H7 (cell line): Measurements from ENCODE around the gene PGD. TPM values are rescaled to one million over a fixed set of nuclear protein-coding genes. Genes with fewer than 3 reads are reported as not detected.
"Not testable (repeated sequence)": the region's sequence is repeated elsewhere in the genome, so short reads cannot be mapped to it uniquely, and the experiment has no call there.

Source experiments
- DNase-seq: peaks from one replicate; pipeline ENCODE4 v3.0.0; 2012
- H3K27me3 ChIP-seq: 2 replicates; pipeline ENCODE4 v1.6.0; 2011; ENCODE audit warnings: mild to moderate bottlenecking, low read length; ENCODE audit not compliant: control insufficient read depth, insufficient read depth
- H3K36me3 ChIP-seq: replicated peaks from 2 replicates; pipeline ENCODE4 v1.5.1; 2011; ENCODE audit warnings: low read length; ENCODE audit not compliant: control insufficient read depth, insufficient read depth
- H3K4me3 ChIP-seq: 2 replicates; pipeline ENCODE4 v1.5.1; 2011; ENCODE audit warnings: low read depth, mild to moderate bottlenecking, control low read depth, low read length, moderate library complexity; ENCODE audit not compliant: insufficient read depth
- total RNA-seq: library from RNA; depleted of rRNA; stranded (reverse); fragments of >200 nt; shearing (Covaris generic); gene quantifications from 2 replicates; pipeline ENCODE4 v1.2.3, GENCODE V29; 2014

PGD gene
- total RNA-seq, 1 experiment from 2014 or later, result 201 TPM

- Histone ChIP-seq H3K36me3 (peaks cover 2% of the 10 kb centered on the region), H3K4me3 (no peak overlapping the region), H3K27me3 (no peaks in the 10 kb centered on the region)
- no peak for DNase-seq
Observed at GRCh38 chr1:10386761-10387676, 11.8 kb upstream of the PGD start.

GRCh38 chr1:10387677-10388386, 11.0 kb upstream of the PGD start:
- Histone ChIP-seq H3K27me3 (no peaks in the 10 kb centered on the region), H3K4me3 (no peak overlapping the region)
- peak; percentile 72 for DNase-seq

GRCh38 chr1:10388387-10388715, 10.5 kb upstream of the PGD start:
- Histone ChIP-seq H3K27me3 (no peaks in the 10 kb centered on the region), H3K4me3 (no peak overlapping the region)
- DNase-seq, result no peak

More at GRCh38 chr1:10387677-10388386, 11.0 kb upstream of the PGD start:
- H3K36me3 ChIP-seq, result peaks cover 2% of the 10 kb centered on the region

GRCh38 chr1:10389271-10389973, 9.4 kb upstream of the PGD start:
- Histone ChIP-seq H3K4me3 (no peak overlapping the region), H3K36me3 (peaks cover 2% of the 10 kb centered on the region), H3K27me3 (no peaks in the 10 kb centered on the region)
- DNase-seq, result no peak

More at GRCh38 chr1:10388387-10388715, 10.5 kb upstream of the PGD start:
- H3K36me3 ChIP-seq, result peaks cover 2% of the 10 kb centered on the region

GRCh38 chr1:10396870-10397269, 2.0 kb upstream of the PGD start:
- peaks cover 7% of the 10 kb centered on the region for H3K36me3 ChIP-seq
- no peak overlapping the region for H3K4me3 ChIP-seq
- no peaks in the 10 kb centered on the region for H3K27me3 ChIP-seq
- DNase-seq, result no peak

GRCh38 chr1:10398278-10398733, 558 bp upstream of the PGD start:
- no peak for DNase-seq
- Histone ChIP-seq H3K4me3 (peak overlapping the region; percentile 99), H3K36me3 (peaks cover 14% of the 10 kb centered on the region), H3K27me3 (no peaks in the 10 kb centered on the region)

GRCh38 chr1:10399444-10399941, 629 bp downstream of the PGD start:
- Histone ChIP-seq H3K27me3 (no peaks in the 10 kb centered on the region), H3K4me3 (peak overlapping the region; percentile 99), H3K36me3 (peaks cover 22% of the 10 kb centered on the region)
- no peak for DNase-seq

GRCh38 chr1:10400013-10400412, 1.1 kb downstream of the PGD start:
- H3K27me3 ChIP-seq, result no peaks in the 10 kb centered on the region
- peaks cover 24% of the 10 kb centered on the region for H3K36me3 ChIP-seq
- DNase-seq, result no peak
- H3K4me3 ChIP-seq, result peak overlapping the region; percentile 99

GRCh38 chr1:10401281-10401680, 2.4 kb downstream of the PGD start:
- Histone ChIP-seq H3K27me3 (no peaks in the 10 kb centered on the region), H3K4me3 (no peak overlapping the region), H3K36me3 (peaks cover 28% of the 10 kb centered on the region)
- no peak for DNase-seq

- no peak for DNase-seq
Observed at GRCh38 chr1:10402729-10403274, 3.9 kb downstream of the PGD start.

GRCh38 chr1:10407201-10407600, 8.3 kb downstream of the PGD start:
- peaks cover 58% of the 10 kb centered on the region for H3K36me3 ChIP-seq
- no peak for DNase-seq
- no peak overlapping the region for H3K4me3 ChIP-seq
- H3K27me3 ChIP-seq, result no peaks in the 10 kb centered on the region

More at GRCh38 chr1:10402729-10403274, 3.9 kb downstream of the PGD start:
- no peak overlapping the region for H3K4me3 ChIP-seq
- peaks cover 39% of the 10 kb centered on the region for H3K36me3 ChIP-seq
- H3K27me3 ChIP-seq, result no peaks in the 10 kb centered on the region

GRCh38 chr1:10415211-10415930, 16.5 kb downstream of the PGD start:
- peaks cover 50% of the 10 kb centered on the region for H3K36me3 ChIP-seq

GRCh38 chr1:10415967-10416366, 17.1 kb downstream of the PGD start:
- not testable (repeated sequence) for DNase-seq, H3K4me3 ChIP-seq, H3K27me3 ChIP-seq
- H3K36me3 ChIP-seq, result peaks cover 51% of the 10 kb centered on the region

More at GRCh38 chr1:10415211-10415930, 16.5 kb downstream of the PGD start:
- H3K27me3 ChIP-seq, result no peaks in the 10 kb centered on the region
- DNase-seq, result peak; percentile 40
- no peak overlapping the region for H3K4me3 ChIP-seq
